ENCODE results near the gene CACNA2D2. TPM values are rescaled to one million over a fixed set of nuclear protein-coding genes. Genes with fewer than 3 reads are reported as not detected.

The CACNA2D2 gene
- polyA plus RNA-seq, 1 of the 3 experiments (the other 2 are of a cell fraction), result 1.1 TPM

GRCh38 chr3:50340448-50341329 is 162.7 kb downstream of the CACNA2D2 start, which contains the start of gene RASSF1:
Gene RASSF1, minus strand, starts transcription at chr3:50340836. Its CDS starts 31 bp downstream, at chr3:50340805.
- 96% methylated on average over 59 of the region's 85 CpGs for WGBS (ENCODE audit: low lambda C conversion rate)
- H3K79me2 ChIP-seq (ENCODE audit: insufficient read depth), result peaks cover 24% of the 10 kb centered on the region
- H3K4me1 ChIP-seq (ENCODE audit: control insufficient read depth in 1 of 2, insufficient read depth in 2 of 2, low read depth in 1 of 2, low read length in 1 of 2), result peaks cover 5 to 21% of the 10 kb centered on the region in 2 experiments; a peak in 3 of 4 replicates
- H3F3A ChIP-seq (replicated peaks; ENCODE audit: insufficient read depth), result no peaks in the 10 kb centered on the region
- H3K4me2 ChIP-seq, result no peak within 1 kb of the TSS
- H3K9me3 ChIP-seq, result no peaks in the 10 kb centered on the region
- H3K36me3 ChIP-seq (replicated peaks in 1 of 2; ENCODE audit: control insufficient read depth in 1 of 2, insufficient read depth in 2 of 2, low read length in 1 of 2), result no peaks in the 10 kb centered on the region
- DNase-seq, result no peak
- no peak for TF ChIP-seq POLR2AphosphoS5 (IDR thresholded peaks at IDR 0.05; ENCODE audit: low read depth, low read length)
- no peak for TF ChIP-seq RAD21 (IDR thresholded peaks at IDR 0.05; ENCODE audit: low read length)
- no peak for TF ChIP-seq NFIC (IDR thresholded peaks at IDR 0.05; ENCODE audit: borderline replicate concordance)
- no peak for TF ChIP-seq EP300 (IDR thresholded peaks at IDR 0.05; ENCODE audit: borderline replicate concordance in 1 of 2, low read depth in 1 of 2, low read length in 1 of 2)
- no peak for TF ChIP-seq EZH2phosphoT487 (IDR thresholded peaks at IDR 0.05; ENCODE audit: borderline replicate concordance, low read depth)
- no peak for TF ChIP-seq ELF1 (IDR thresholded peaks at IDR 0.05)
- TF ChIP-seq SIN3A (IDR thresholded peaks at IDR 0.05; ENCODE audit: borderline replicate concordance, low read depth, low read length), result no peak
- TF ChIP-seq PBX3 (IDR thresholded peaks at IDR 0.05), result no peak
- TF ChIP-seq TCF12 (IDR thresholded peaks at IDR 0.05), result no peak
- no peak for TF ChIP-seq RCOR1 (IDR thresholded peaks at IDR 0.05; ENCODE audit: low read length)
- no peak for TF ChIP-seq REST (IDR thresholded peaks at IDR 0.05; ENCODE audit: low read depth, low read length)
- no peak for TF ChIP-seq MAX (IDR thresholded peaks at IDR 0.05; ENCODE audit: low read depth)
- TF ChIP-seq NRF1 (IDR thresholded peaks at IDR 0.05; ENCODE audit: low read depth, low read length), result no peak
- no peak for TF ChIP-seq CHD2 (IDR thresholded peaks at IDR 0.05; ENCODE audit: low read length, partially characterized antibody)
- H3K27ac ChIP-seq (ENCODE audit: low read depth in 2 of 2, low read length in 1 of 2), result no peak within 1 kb of the TSS
- ChIA-PET POLR2A (no interaction called here), CTCF (interaction anchor here (0.9 to 6.8 kb wide), 4 partner anchors 8 to 88 kb away, joined by 3 to 40 read pairs (median 3); partner anchors contain the start of genes CYB561D2 and NPRL2)
- H4K20me1 ChIP-seq (ENCODE audit: insufficient read depth), result no peaks in the 10 kb centered on the region
- no peaks in the 10 kb centered on the region for H3K27me3 ChIP-seq (ENCODE audit: insufficient read depth)
- no peak within 1 kb of the TSS for H2AFZ ChIP-seq (ENCODE audit: low read depth)
- no peak within 1 kb of the TSS for H3K9ac ChIP-seq
- no peak within 1 kb of the TSS for H3K4me3 ChIP-seq (ENCODE audit: low read depth in 2 of 2, low read length in 1 of 2)
- H3K9me2 ChIP-seq, result no peaks in the 10 kb centered on the region

Data from SK-N-SH (cell line).